GM18519 (cell line): ENCODE results near the gene RAD51.

Experiments
- ATAC-seq: cut with Tn5 transposase; IDR thresholded peaks from one replicate; pipeline ENCODE4 v1.9.1; 2021; ENCODE audit warnings: mild to moderate bottlenecking, moderate library complexity; ENCODE audit not compliant: unreplicated experiment, low FRiP score

Gene RAD51

GRCh38 chr15:40756938-40757337, 62.0 kb downstream of the RAD51 start:
- ATAC-seq: no peak

GRCh38 chr15:40759961-40760360, 65.0 kb downstream of the RAD51 start:
- ATAC-seq: no peak

GRCh38 chr15:40762919-40763800, 68.2 kb downstream of the RAD51 start:
- ATAC-seq: no peak

- ATAC-seq: no peak
Observed at GRCh38 chr15:40763801-40764628, 69.0 kb downstream of the RAD51 start, which contains the start of gene GCHFR. Gene GCHFR (plus strand): TSS chr15:40764068. CDS start chr15:40764181, 113 bp downstream.

GRCh38 chr15:40764629-40765103, 69.7 kb downstream of the RAD51 start:
- ATAC-seq: no peak

GRCh38 chr15:40766194-40766815, 71.3 kb downstream of the RAD51 start:
- ATAC-seq: no peak

- no peak for ATAC-seq
Observed at GRCh38 chr15:40766906-40767837, 72.2 kb downstream of the RAD51 start.

- no peak for ATAC-seq
Observed at GRCh38 chr15:40767838-40768500, 73.0 kb downstream of the RAD51 start.

- no peak for ATAC-seq
Observed at GRCh38 chr15:40768521-40769273, 73.7 kb downstream of the RAD51 start.

- ATAC-seq: no peak
Observed at GRCh38 chr15:40769274-40770146, 74.5 kb downstream of the RAD51 start, which contains the start of gene C15orf62. Gene C15orf62 (plus strand): TSS chr15:40769980. CDS start chr15:40770496, 516 bp downstream.

- ATAC-seq: no peak
Observed at GRCh38 chr15:40770147-40770721, 75.3 kb downstream of the RAD51 start.

- ATAC-seq: no peak
Observed at GRCh38 chr15:40771242-40771641, 76.3 kb downstream of the RAD51 start.

- ATAC-seq: no peak
Observed at GRCh38 chr15:40772014-40772413, 77.0 kb downstream of the RAD51 start.

- no peak for ATAC-seq
Observed at GRCh38 chr15:40773496-40773895, 78.5 kb downstream of the RAD51 start.

- no peak for ATAC-seq
Observed at GRCh38 chr15:40773902-40774301, 78.9 kb downstream of the RAD51 start.

GRCh38 chr15:40775007-40775406, 80.0 kb downstream of the RAD51 start:
- no peak for ATAC-seq
